Measurements from ENCODE around the gene RPL28.
"Not testable (repeated sequence)": the region's sequence is repeated elsewhere in the genome, so short reads cannot be mapped to it uniquely, and the experiment has no call there.

DNA sequence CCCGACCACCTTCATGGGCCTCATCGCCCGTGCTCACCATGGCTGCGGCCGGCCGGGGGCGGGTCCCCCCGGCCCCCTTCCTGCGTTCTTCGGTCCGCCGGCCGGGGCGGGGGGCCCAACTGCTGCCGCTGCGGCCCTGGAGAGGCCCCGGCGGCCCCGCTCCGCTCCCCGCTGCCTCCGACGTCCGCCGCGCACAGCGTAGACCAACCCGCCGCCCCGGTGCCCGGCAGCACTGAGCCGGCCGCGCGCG is 21.7 kb downstream of the RPL28 start, which contains the start of gene UBE2S:
- not testable (repeated sequence) for TF ChIP-seq ZNF530 (tag by site-specific recombination; IDR thresholded peaks at IDR 0.05; ENCODE audit: low read depth); ZBTB21 (tag by site-specific recombination; IDR thresholded peaks at IDR 0.05); BCL11B (tag by site-specific recombination; IDR thresholded peaks at IDR 0.05; ENCODE audit: low read depth); CTCF (tag by site-specific recombination; IDR thresholded peaks at IDR 0.05); ZNF416 (tag by site-specific recombination; IDR thresholded peaks at IDR 0.05)
- TF ChIP-seq ZNF513 (tag by site-specific recombination; IDR thresholded peaks at IDR 0.05) = 0 out of 2 replicates have a peak, but pooled peaks have one; percentile 13
- TF ChIP-seq, protein P1, sequence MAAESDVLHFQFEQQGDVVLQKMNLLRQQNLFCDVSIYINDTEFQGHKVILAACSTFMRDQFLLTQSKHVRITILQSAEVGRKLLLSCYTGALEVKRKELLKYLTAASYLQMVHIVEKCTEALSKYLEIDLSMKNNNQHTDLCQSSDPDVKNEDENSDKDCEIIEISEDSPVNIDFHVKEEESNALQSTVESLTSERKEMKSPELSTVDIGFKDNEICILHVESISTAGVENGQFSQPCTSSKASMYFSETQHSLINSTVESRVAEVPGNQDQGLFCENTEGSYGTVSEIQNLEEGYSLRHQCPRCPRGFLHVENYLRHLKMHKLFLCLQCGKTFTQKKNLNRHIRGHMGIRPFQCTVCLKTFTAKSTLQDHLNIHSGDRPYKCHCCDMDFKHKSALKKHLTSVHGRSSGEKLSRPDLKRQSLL (tag by site-specific recombination; IDR thresholded peaks at IDR 0.05) = 0 out of 2 replicates have a peak, but pooled peaks have one; percentile 8
- TF ChIP-seq, protein P2, sequence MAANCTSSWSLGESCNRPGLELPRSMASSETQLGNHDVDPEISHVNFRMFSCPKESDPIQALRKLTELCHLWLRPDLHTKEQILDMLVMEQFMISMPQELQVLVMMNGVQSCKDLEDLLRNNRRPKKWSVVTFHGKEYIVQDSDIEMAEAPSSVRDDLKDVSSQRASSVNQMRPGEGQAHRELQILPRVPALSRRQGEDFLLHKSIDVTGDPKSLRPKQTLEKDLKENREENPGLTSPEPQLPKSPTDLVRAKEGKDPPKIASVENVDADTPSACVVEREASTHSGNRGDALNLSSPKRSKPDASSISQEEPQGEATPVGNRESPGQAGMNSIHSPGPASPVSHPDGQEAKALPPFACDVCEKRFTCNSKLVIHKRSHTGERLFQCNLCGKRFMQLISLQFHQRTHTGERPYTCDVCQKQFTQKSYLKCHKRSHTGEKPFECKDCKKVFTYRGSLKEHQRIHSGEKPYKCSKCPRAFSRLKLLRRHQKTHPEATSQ (tag by site-specific recombination; IDR thresholded peaks at IDR 0.05) = not testable (repeated sequence)
